GM19043 (cell line): Measurements from ENCODE around the gene HERC2.
A peak's percentile ranks its signal among the peaks of the same experiment; 100 is the strongest.

Experiments used
- ATAC-seq: cut with Tn5 transposase; IDR thresholded peaks from one replicate; pipeline ENCODE4 v1.9.1; 2021; ENCODE audit warnings: low read depth; ENCODE audit not compliant: unreplicated experiment

HERC2 gene

GRCh38 chr15:28099555-28100140 lies 222.3 kb downstream of the HERC2 start:
- no peak for ATAC-seq

- no peak for ATAC-seq
These were observed 223.0 kb downstream of the HERC2 start, which contains the start of gene OCA2 for GRCh38 chr15:28098766-28099554. OCA2 (minus strand) TSS chr15:28099315; CDS start chr15:28081874, 17,441 bp downstream.

- ATAC-seq: no peak
These were observed 223.6 kb downstream of the HERC2 start for GRCh38 chr15:28098360-28098765.

GRCh38 chr15:28097656-28098359 lies 224.2 kb downstream of the HERC2 start:
- ATAC-seq: no peak

- no peak for ATAC-seq
These were observed 225.1 kb downstream of the HERC2 start for GRCh38 chr15:28096670-28097431.

GRCh38 chr15:28096411-28096669 lies 225.6 kb downstream of the HERC2 start:
- ATAC-seq: no peak

- no peak for ATAC-seq
These were observed 227.1 kb downstream of the HERC2 start for GRCh38 chr15:28094732-28095521.

- no peak for ATAC-seq
These were observed 228.0 kb downstream of the HERC2 start for GRCh38 chr15:28093752-28094535.

- ATAC-seq: no peak
These were observed 230.7 kb downstream of the HERC2 start for GRCh38 chr15:28091313-28091712.

GRCh38 chr15:28086175-28086703 lies 235.7 kb downstream of the HERC2 start:
- peak; percentile 99 for ATAC-seq

- no peak for ATAC-seq
These were observed 236.3 kb downstream of the HERC2 start for GRCh38 chr15:28085489-28086174.

GRCh38 chr15:28084547-28084946 lies 237.4 kb downstream of the HERC2 start:
- ATAC-seq: no peak

GRCh38 chr15:28082891-28083684 lies 238.9 kb downstream of the HERC2 start:
- ATAC-seq: no peak

GRCh38 chr15:28081594-28081993 lies 240.4 kb downstream of the HERC2 start:
- ATAC-seq: no peak

GRCh38 chr15:28080386-28080785 lies 241.6 kb downstream of the HERC2 start:
- no peak for ATAC-seq

GRCh38 chr15:28079313-28079969 lies 242.5 kb downstream of the HERC2 start:
- ATAC-seq: no peak

- no peak for ATAC-seq
These were observed 243.7 kb downstream of the HERC2 start for GRCh38 chr15:28078191-28078719.
